SKM-1 (cell line): ENCODE measurements around the gene ADD1.

Source experiments
- DNase-seq: peaks from one replicate; lab custom pipeline; 2025; ENCODE audit not compliant: unreplicated experiment; lab: John Stamatoyannopoulos, UW

Gene ADD1

DNA sequence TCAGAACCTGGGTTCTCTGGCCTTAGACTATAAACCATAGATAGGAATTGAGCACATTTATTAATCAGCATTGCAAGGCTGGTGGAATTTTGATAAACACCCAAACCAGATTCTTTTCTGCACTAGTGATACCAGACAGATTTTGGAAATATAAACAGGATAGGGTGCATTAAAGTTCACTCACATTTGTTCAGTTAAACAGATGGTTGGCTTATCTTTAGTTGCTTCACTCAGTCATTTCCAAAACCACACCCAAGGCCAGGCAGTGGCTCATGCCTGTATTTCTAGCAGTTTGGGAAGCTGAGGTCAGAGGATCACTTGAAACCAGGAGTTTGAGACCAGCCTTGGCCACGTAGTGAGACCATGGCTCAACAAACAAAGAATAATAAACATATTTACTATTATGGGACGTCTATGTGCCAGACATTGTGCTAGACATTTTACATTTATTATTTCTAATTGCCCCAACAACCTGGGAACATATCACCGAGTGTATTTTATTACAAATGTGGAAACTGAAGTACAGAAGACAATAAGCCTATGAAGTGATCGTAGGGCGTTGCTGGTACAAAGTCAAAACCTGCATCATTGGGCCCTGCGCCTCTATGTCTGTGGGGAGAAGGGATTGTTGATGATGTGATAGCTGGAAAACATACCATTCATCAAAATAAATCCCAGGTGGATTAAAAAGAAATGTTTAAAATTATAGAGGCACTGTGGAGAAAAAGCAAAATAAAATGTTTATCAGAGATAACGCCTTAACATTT, 15.0 kb downstream of the ADD1 start:
- no peak for DNase-seq

DNA sequence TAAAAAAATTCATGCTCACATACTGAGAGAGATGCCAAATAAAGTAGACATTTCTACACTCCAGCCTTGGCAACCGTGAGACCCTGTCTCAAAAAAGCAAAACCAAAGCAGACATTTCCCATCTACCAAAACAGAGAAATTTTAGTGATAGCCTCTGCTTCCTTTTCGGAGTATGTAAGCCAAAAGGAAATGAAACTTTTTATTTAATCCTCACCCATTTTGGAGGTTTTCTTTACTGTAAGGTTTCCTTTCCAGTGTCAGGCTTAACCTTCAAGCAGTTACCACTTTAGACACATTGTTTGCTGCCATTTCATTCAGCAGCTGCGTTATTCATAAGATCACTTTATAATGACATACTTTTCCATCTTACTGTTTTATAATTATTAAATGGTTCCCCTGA, 15.9 kb downstream of the ADD1 start:
- no peak for DNase-seq

DNA sequence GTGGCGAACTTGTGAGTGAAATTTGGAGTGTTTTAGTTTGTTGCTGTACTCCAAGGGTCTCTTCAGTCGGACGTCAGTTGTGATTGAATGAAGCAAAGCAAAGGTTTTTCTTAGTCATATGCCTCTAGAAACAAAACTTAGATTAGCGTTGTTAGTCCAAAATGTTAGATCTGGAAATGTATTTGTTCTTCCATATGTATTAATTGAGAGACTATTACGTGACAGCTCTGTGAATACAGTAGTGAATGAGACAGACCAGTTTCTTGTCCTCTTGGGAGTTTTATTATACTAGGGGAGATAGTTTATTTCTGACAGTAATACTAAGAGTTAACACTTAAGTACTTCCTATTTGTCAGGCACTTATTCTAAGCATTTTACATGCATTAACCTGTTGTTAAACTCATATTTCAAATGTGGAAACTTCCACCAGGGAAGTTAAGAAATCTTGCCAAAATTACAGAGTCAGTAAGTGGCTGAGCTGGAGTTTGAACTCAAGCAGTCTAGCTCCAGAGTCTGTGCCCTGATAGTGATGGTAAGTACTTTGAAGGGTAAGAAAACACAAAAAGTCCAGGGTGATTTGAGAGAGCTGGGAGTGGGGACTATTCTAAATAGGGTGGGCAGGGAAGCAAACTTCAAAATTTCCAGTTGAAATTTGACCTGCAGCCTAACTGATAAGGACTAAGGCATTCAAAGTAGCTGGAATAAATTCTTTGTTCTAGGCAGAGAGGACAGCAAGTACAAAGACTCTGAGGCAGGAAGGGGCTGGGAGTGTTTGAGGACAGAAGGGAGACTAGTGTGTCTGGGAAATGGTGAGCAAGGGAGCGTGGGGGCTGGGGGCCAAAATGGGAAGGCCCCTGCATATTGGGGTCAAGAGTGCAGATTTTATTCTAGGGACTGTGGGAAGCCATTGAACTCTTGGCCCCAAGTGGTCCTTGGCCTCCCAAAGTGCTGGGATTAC, 17.0 kb downstream of the ADD1 start:
- no peak for DNase-seq

DNA sequence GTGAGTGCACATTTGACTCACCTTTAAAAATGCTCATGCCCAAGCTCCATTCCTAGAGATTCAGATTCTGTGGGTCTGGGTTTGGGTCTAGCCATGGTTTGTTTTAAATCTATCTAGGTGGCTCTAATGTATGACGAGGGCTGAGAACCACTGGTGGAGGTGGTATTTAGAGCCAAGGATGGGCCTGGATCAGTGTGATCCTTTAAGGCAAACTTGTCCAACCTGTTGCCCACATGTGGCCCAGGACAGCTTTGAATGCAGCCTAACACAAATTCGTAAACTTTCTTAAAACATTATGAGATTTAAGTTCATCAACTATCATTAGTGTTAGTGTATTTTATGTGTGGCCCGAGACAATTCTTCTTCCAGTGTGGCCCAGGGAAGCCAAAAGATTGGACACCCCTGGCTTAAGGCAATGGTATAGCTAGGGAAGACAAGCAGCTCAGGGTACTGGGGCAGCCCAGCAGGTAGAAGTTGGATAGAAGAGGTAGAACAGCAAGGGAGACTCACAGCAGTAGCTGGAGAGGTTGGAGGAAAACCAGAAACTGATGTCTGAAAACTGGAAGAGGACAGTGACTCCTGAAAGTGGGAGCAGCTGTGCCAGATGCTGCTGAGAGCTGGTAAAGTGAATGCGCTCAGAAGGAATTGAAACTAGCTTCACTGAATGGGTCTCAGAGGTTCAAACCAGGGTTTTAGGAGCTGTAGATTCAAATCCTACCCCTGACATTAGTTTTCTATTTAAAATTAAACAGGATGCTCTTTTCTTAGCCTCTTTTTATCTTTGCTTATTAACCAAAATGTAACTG, 18.2 kb downstream of the ADD1 start:
- no peak for DNase-seq

DNA sequence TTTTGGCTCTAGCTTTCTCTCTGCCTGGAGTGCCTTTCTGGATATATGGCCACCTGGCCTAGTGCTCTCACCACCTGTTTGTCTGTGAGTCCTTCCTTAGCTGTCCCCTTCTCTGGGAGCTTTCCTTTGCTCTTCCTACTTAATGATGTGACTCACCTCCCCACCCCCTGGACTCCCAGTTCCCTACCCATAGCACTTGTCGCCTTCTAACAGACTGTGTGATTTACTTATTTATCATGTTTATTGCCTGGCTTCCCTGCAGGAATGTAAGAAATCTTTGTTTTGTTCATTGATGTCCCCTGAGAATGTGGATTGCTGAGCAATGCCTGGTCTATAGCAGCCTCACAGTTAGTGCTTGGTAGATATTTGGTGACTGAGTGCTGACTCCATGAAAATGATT, 18.9 kb downstream of the ADD1 start:
- no peak for DNase-seq

DNA sequence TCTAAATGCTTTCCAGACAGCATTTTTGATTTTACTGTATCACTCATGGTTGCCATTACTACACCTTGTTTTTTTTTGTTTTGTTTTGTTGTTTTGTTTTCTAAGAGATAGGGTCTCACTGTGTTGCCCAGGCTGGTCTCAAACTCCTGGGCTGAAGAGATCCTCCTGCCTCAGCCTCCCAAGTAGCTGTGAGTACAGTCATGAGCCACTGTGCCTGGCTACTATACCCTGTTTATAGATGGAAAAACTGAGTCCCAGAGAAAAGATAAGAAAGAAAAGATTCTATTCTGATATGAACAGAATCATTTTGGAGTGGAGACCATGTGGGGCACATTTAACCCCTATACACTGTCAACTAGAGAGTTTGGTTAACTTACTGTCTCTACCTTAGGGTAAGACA, 20.0 kb downstream of the ADD1 start:
- DNase-seq: no peak

DNA sequence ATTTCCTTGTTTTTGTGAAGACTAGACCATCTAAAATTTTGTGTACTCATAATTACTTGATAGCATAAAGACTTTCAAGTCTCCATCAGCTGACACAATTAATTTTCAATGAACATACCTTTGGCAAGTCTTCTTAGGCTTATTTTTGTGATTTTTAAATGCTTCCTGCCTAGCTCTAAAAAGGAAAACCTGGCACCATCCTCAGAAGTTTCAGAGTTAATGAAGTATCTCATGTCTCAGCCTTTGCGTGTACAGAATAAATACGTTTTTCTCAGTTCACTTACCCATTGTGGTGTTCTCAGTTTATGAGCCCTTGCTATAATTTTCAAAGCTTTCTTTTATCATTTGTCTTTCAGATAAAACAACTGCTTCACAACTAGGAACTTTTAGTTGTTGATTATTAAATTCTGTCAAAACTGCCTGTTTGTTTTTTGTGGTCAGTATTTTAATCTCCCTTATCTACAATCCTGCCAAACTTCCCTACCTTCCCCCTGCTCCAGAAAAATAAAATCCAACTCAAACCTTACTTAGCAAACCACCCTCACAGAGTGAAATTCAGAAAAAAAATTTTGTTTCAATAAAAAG, 21.6 kb downstream of the ADD1 start:
- DNase-seq: no peak

DNA sequence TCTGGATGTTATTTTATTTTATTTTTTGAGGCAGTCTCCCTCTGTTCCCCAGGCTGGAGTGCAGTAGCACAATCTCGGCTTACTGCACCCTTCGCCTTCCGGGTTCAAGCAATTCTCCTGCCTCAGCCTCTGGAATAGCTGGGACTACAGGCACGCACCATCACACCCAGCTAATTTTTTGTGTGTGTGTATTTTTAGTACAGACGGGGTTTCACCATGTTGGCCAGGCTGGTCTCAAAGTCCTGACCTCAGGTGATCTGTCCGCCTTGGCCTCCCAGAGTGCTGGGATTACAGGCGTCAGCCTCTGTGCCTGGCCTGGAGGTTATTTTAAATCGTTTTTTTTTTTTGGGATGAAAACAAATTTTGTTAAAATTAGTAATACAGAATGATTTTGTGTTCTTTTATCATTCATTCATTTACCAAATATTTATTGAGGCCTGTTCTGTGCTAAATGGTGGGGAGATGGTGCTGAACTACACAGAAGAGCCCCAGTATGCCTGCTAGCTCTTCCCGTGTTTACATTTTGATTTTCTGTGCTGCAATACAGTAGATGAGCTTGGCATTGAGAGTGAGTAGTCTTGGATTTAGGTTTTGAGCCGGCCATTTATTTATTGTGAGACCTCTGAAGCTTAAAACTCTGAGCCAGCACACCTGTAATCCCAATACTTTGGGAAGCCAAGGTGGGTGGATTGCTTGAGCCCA, 22.7 kb downstream of the ADD1 start:
- no peak for DNase-seq

DNA sequence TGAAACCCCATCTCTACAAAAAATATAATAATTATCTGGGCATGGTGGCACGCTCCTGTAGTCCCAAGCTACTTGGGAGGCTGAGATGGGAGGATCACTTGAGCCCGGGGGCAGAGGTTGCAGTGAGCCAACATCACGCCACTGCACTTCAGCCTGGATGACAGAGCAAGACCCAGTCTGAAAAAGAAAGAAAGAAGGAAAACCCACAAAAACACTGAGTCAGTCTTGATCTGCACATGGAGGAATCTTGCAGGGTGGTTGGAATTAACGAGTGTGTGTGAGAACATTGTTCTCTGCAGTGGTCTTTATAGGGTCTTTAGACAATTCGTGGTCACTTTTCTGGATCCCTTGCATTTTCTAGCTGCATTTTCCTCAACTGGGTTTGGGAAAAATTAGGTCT, 23.2 kb downstream of the ADD1 start:
- no peak for DNase-seq

DNA sequence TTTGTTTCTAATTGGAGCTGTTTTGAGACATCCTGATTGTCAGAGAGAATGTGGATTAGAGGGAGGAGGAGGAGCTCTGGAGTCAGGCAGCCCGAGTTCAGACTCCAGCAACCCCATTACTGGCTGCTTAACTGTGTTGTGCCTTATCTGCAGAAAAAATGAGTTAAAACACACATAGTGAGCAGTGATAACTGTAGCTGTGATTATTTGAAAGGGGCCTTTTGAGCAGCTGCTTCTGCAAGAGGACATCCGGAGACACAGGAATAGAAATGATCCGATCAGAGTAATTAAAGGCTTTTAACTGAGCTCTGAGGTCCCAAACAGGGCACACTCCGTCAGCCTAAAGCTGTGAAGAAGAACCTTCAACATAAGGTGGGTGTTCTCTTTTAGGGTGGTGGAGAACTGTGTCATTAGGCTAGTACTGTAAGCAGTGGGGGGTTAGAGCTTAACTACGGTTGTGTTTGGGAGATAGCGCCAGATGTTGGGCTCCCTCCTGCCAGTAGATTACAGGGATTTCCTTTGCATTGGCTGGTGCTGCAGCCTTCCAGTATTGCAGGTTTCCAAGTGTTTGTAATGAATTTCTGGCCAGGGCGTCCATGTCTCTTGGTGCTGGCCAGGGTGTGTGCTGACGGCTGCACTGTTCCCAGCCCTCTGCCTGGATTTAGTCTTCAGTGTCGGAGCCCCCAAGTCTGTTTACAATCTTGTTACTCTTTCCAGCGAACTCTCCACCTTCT, 24.3 kb downstream of the ADD1 start:
- no peak for DNase-seq

DNA sequence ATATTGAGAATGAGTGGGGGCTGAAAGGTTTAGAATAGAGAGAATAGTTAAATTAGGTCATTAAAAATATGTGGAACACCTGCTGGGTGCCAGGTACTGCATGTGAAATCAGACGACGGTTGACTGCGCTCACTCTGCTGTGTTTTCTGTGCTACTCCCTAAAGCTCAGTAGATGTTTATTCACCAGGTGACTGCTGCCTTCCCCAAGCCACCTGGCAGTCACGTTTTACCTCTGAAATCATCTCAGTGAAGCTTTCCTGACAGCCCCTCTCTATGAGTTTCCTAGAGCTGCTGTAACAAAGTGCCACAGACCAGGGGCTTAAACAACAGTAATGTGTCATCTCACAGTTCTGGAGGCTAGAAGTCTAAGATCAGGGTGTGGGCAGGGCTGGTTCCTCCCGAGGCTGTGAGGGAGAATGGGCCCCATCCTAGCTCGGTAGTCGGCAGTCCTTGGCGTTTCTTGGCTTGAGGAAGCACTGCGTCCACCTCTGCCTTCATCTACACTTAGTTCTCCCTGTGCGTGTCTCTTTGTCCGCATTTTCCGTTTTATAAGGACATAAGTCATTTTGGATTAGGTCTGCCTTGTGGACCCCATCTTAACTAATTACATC, 25.3 kb downstream of the ADD1 start:
- no peak for DNase-seq

DNA sequence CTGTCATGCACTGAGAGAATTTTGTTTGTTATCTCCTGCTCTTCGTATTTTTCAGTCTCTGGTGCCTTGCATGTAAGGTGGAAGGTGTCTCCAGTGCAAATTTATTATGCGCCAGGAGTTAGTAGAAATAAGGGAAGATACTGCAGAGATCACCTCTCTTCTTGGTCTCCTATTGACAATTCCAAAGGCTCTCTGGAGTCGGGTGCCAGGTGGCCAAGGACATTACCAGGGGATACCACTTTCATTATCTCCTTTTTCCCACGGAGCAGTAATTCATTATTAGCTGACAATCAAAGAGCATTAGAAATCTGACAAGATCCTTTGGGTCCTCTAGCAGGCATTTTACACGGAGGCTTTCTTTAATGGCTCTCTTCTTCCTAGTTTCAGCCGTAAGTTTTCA, 26.0 kb downstream of the ADD1 start:
- DNase-seq: no peak

DNA sequence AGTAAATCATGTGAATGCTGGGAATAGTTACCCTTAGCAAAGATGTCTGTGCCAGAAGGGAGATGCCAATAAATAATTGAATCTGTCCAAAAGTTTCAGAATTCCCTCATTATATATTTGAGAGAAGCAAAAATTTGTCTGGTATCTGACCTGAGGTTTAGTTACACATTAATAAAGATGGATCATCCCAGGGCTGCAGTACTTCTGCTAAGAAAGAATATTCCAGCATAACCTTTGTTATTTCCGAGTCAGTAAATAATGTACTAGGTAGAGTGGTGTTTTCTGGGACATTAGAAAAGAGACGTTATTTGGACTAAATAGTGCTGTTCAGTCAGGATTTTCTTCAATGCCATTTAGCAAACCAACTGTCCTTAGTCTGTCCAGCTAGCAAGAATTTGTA, 26.4 kb downstream of the ADD1 start:
- DNase-seq: no peak

DNA sequence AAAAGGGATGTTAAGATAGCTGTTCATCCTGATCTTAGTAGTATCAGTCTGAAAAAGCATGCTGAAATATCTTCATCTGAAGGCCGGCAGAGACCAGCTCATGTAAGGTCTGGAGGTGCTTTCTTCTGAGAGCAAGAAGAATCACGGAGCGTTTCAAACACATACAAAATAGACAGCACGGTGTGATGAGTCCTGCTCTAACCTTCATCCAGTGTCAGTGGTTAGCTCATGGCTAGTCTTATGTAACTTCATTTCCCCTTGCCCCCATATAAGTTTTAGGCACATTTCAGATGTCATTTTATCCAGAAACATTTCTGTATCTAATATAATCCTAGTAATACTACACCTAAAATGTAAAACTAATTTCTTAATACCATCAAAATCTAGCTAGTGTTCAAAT, 27.8 kb downstream of the ADD1 start:
- peak; percentile 23 for DNase-seq

DNA sequence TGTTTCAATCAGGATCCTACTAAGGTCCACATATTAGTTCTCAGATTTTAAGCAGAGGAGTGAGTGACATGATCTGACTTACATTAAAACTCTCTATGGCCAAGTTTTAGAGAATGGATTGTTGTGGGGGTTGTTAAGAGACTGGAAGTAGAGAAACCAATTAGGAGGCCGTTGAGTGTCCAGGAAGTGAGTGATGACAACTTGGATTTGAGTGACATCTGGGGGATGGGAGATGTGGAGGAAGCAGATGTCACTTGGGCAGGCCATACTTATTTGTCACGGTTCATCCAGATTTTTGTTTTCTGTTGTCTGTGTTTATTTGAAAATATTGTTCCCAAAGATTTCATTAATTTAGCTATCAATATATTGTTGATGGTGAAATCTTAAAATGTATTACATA, 28.3 kb downstream of the ADD1 start:
- DNase-seq: no peak

DNA sequence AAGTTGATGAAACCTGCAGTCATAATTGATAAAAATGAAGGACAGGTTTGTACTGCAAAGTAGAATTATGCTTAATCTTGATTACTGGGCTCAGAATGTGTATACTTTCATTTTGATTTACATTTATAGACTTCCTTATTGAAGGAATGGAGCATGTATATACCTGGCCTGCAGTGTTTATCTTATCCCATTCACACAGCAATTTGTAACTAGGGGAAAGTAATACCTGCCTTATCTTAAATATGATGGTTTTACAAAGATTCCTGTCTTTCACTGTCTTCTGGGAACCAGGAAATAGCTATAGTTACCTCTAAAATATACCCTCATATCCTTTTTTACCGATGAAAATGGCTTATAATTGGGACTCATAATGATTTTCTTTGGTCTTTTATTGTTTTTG, 29.7 kb downstream of the ADD1 start:
- no peak for DNase-seq

DNA sequence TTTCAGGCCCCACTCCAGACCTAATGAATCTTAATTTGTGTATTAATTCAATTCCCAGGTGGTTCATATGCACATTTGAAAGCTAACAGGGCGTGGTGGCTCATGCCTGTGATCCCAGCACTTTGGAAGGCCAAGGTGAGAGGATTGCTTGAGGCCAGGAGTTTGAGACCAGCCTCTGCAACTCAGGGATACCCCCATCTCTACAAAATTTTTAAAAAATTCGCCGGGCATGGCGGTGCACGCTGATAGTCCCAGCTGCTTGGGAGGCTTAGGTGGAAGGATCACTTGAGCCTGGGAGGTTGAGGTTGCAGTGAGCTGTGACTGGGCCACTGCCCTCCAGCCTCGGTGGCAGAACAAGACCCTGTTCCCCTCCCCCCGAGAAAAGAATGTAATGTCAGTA, 31.2 kb downstream of the ADD1 start:
- DNase-seq: no peak

DNA sequence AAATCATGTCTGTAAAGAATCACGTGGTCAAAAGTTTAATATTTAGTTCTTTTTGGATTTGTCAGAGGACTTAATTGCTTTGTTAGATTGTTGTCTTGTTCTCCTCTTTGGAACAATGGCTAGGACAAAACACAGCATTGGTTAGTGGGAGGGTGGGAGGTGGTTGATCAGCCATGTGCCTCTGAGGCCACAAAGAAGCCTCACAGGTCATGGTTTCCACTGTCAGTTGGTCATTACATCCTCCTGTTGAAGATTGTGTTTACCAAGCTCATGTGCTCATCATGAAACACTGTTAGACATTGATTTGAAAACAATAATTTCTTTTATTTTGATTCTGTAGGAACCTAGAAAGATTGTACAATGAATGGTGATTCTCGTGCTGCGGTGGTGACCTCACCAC, 31.9 kb downstream of the ADD1 start:
- DNase-seq: no peak

DNA sequence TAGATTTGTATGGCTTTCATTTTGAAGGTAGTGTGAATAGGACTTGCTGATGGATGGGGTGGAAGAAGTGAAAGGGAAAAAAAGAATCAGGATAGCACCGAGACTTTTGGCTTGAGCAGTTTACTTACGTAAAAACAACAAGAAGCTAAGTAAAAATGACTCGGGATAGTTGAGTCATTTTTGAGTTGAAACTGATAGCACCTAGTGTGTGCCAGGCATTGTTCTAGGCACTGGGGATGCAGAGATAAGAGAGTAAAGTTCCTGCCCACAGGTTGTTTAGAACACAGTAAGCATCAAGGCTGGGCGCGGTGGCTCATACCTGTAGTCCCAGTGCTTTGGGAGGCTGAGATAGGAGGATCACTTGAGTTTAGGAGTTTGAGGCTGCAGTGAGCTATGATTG, 34.7 kb downstream of the ADD1 start:
- DNase-seq: no peak
